ENCODE data around the gene ING1.

The ING1 gene

GRCh38 chr13:110772091-110772984 lies 58.8 kb downstream of the ING1 start:
- DNase-seq (ENCODE audit: low spot score) = no peak
